Effector memory CD4-positive, alpha-beta T cell (primary cell): ENCODE results near the gene ATP6V1G2.
"Not testable (repeated sequence)": the region's sequence is repeated elsewhere in the genome, so short reads cannot be mapped to it uniquely, and the experiment has no call there.

Experiments used
- DNase-seq, 3 donors: peaks; one replicate each; pipeline ENCODE4 v3.0.0-alpha.2; 2020
- H3K27ac ChIP-seq: 2 replicates; pipeline ENCODE4 v1.7.0; 2013; ENCODE audit warnings: mild to moderate bottlenecking, low read length, moderate library complexity; ENCODE audit not compliant: insufficient read depth, poor library complexity, severe bottlenecking
- H3K27me3 ChIP-seq: replicated peaks from 2 replicates; pipeline ENCODE4 v1.7.0; 2013; ENCODE audit warnings: mild to moderate bottlenecking, low read length; ENCODE audit not compliant: insufficient read depth, control insufficient read depth, poor library complexity, severe bottlenecking
- H3K36me3 ChIP-seq: 2 replicates; pipeline ENCODE4 v1.7.0; 2013; ENCODE audit warnings: mild to moderate bottlenecking, low read length, moderate library complexity; ENCODE audit not compliant: control insufficient read depth, insufficient read depth
- H3K4me1 ChIP-seq: 2 replicates; pipeline ENCODE4 v1.7.0; 2013; ENCODE audit warnings: low read length, mild to moderate bottlenecking; ENCODE audit not compliant: control insufficient read depth, insufficient read depth, poor library complexity, severe bottlenecking
- H3K4me3 ChIP-seq: 2 replicates; pipeline ENCODE4 v1.7.0; 2013; ENCODE audit warnings: low read length, low read depth, mild to moderate bottlenecking; ENCODE audit not compliant: insufficient read depth, poor library complexity, severe bottlenecking
- H3K9me3 ChIP-seq: 2 replicates; pipeline ENCODE4 v1.7.0; 2013; ENCODE audit warnings: mild to moderate bottlenecking, low read length, moderate library complexity; ENCODE audit not compliant: control insufficient read depth

The ATP6V1G2 gene

GRCh38 chr6:31528821-31529328 lies 17.5 kb downstream of the ATP6V1G2 start, which contains the start of gene MCCD1:
TSS of gene MCCD1 (plus strand) at chr6:31528962. CDS start at chr6:31529015, 53 bp downstream.
- Histone ChIP-seq H3K4me3 (no peak within 1 kb of the TSS), H3K27ac (peak within 1 kb of the TSS; percentile 7), H3K36me3 (peaks cover 44% of the 10 kb centered on the region), H3K4me1 (no peaks in the 10 kb centered on the region), H3K27me3 (no peaks in the 10 kb centered on the region), H3K9me3 (no peaks in the 10 kb centered on the region)
- DNase-seq = no peak

- H3K4me1 ChIP-seq = no peaks in the 10 kb centered on the region
- no peak overlapping the region for H3K27ac ChIP-seq
- H3K4me3 ChIP-seq = no peak overlapping the region
- DNase-seq = no peak
- no peaks in the 10 kb centered on the region for H3K27me3 ChIP-seq
- H3K36me3 ChIP-seq = peaks cover 38% of the 10 kb centered on the region
- H3K9me3 ChIP-seq = no peaks in the 10 kb centered on the region
Observed at GRCh38 chr6:31528307-31528777, 18.1 kb downstream of the ATP6V1G2 start.

GRCh38 chr6:31525932-31526591 lies 20.3 kb downstream of the ATP6V1G2 start:
- Histone ChIP-seq H3K4me1 (no peaks in the 10 kb centered on the region), H3K36me3 (peaks cover 16% of the 10 kb centered on the region), H3K4me3 (no peak overlapping the region), H3K27me3 (no peaks in the 10 kb centered on the region), H3K27ac (no peak overlapping the region), H3K9me3 (no peaks in the 10 kb centered on the region)
- DNase-seq = no peak

DNA sequence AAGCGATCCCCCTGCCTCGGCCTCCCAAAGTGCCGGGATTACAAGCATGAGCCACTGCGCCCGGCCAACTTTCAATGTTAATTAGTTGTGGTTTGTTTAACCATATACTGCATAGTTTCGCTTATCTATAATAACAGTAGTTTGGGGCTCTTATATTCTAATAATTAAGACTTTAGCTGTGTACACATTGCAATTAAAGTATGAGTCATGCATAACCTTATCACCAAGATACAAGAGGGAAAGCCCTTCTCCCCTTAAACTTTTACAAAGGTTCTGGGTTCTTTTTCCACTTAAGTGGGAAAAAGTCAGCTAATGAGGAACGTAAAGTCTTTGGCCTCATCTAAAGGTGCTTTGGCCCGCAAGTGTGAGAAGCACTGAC lies 20.9 kb downstream of the ATP6V1G2 start:
- H3K27ac ChIP-seq = no peak overlapping the region

GRCh38 chr6:31521835-31522234 lies 24.6 kb downstream of the ATP6V1G2 start:
- no peak for DNase-seq
- Histone ChIP-seq H3K27ac (no peak overlapping the region), H3K27me3 (no peaks in the 10 kb centered on the region), H3K4me3 (no peak overlapping the region), H3K36me3 (no peaks in the 10 kb centered on the region), H3K4me1 (no peaks in the 10 kb centered on the region), H3K9me3 (no peaks in the 10 kb centered on the region)

More for the DNA sequence above, 20.9 kb downstream of the ATP6V1G2 start:
- Histone ChIP-seq H3K4me1 (no peaks in the 10 kb centered on the region), H3K9me3 (no peaks in the 10 kb centered on the region), H3K36me3 (peaks cover 10% of the 10 kb centered on the region), H3K4me3 (no peak overlapping the region), H3K27me3 (no peaks in the 10 kb centered on the region)
- no peak for DNase-seq

GRCh38 chr6:31513456-31514165 lies 32.8 kb downstream of the ATP6V1G2 start:
- Histone ChIP-seq H3K4me3 (no peak overlapping the region), H3K9me3 (no peaks in the 10 kb centered on the region), H3K4me1 (no peaks in the 10 kb centered on the region), H3K36me3 (peaks cover 21% of the 10 kb centered on the region), H3K27ac (no peak overlapping the region), H3K27me3 (no peaks in the 10 kb centered on the region)
- DNase-seq = no peak

- Histone ChIP-seq H3K4me3 (no peak overlapping the region), H3K4me1 (no peaks in the 10 kb centered on the region), H3K36me3 (peaks cover 50% of the 10 kb centered on the region), H3K9me3 (no peaks in the 10 kb centered on the region), H3K27me3 (no peaks in the 10 kb centered on the region), H3K27ac (no peak overlapping the region)
- no peak for DNase-seq
Observed at GRCh38 chr6:31510007-31510406, 36.4 kb downstream of the ATP6V1G2 start.

DNA sequence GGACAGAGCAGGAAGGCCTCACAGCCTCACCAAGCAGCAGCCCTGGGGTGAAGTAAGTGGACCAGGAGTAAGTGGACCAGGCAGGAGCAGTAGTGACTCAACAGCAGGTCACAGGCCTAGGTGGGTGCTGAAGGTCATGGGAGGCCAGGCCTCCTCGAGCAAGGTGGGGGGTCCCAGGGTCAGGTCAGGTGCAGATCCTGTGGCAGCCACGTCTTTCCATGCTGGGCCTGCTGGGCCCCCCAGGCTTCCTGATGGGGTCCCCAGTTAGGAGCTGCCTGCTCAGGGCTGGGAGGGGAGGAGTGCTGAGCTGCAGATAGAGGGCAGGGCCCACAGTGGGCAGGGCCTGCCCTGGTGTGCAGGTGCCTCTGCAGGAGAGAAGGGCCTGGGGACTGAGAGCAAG lies 37.4 kb downstream of the ATP6V1G2 start:
- H3K36me3 ChIP-seq = peaks cover 50% of the 10 kb centered on the region
- not testable (repeated sequence) for H3K27ac ChIP-seq, DNase-seq, H3K27me3 ChIP-seq, H3K9me3 ChIP-seq, H3K4me3 ChIP-seq, H3K4me1 ChIP-seq

DNA sequence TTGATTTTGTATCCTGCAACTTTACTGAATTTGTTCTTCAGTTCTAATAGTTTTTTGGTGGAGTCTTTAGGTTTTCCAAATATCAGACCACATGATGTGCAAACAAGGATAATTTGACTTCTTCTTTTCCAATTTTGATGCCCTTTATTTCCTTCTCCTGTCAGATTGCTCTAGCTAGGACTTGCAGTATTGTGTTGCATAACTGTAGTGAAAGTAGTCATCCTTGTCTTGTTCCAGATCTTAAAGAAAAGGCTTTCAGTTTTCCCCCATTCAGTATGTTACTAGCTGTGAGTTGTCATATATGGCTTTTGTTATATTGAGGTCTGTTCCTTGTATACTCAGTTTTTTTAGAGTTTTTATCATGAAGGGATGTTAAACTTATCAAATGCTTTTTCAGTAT lies 43.8 kb downstream of the ATP6V1G2 start:
- no peak overlapping the region for H3K27ac ChIP-seq
- H3K27me3 ChIP-seq = no peaks in the 10 kb centered on the region
- DNase-seq = no peak

DNA sequence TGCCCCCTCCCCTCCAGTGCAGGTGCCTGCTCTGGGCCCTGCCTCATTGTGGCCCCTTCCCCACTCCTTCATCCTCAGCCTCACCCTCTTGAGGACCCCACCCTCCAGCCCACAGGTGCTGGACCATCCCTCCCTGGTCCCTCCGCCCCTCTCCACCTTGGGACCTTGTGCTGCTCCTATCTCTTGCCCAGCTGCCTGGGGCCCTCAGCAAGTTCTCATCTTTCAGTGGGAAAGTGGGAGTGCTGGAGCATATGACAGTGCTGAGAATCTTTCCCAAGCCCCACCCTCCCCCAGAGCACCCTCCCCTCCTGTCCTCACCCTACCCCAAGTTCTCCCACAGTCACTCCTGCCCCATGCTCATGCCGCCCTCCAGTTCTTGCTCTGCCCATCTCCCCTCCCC lies 46.8 kb downstream of the ATP6V1G2 start:
- peaks cover 29% of the 10 kb centered on the region for H3K4me1 ChIP-seq
- not testable (repeated sequence) for H3K36me3 ChIP-seq, H3K27ac ChIP-seq, H3K27me3 ChIP-seq, H3K4me3 ChIP-seq, H3K9me3 ChIP-seq, DNase-seq

More for the DNA sequence above, 43.8 kb downstream of the ATP6V1G2 start:
- Histone ChIP-seq H3K4me3 (no peak overlapping the region), H3K9me3 (no peaks in the 10 kb centered on the region), H3K36me3 (peaks cover 21% of the 10 kb centered on the region), H3K4me1 (peaks cover 8% of the 10 kb centered on the region)
